PC-9 (cell line): Measurements from ENCODE around the gene UGGT2. TPM values are rescaled to one million over a fixed set of nuclear protein-coding genes. Genes with fewer than 3 reads are reported as not detected.

ENCODE experiments used
- BruUV-seq: library from RNA; stranded (reverse); fragments of 400-500 nt; replicated peaks from 2 replicates; lab custom pipeline; 2021; lab: Mats Ljungman, UMichigan
- CTCF ChIA-PET: fragments of 300-600 bp; sonication (Branson Sonifier 250); formaldehyde crosslinking; loops from one replicate; lab custom pipeline; 2022; ENCODE audit warnings: antibody characterized with exemption; lab: Charles Lee
- POLR2A ChIA-PET: fragments of 300-600 bp; sonication (Branson Sonifier 250); formaldehyde crosslinking; loops from one replicate; lab custom pipeline; 2022; ENCODE audit warnings: antibody characterized with exemption; ENCODE audit not compliant: unreplicated experiment; lab: Charles Lee
- DNase-seq, 2 experiments: peaks; one replicate each; pipeline versions ENCODE4 v3.0.0 to v3.0.0-alpha.2; 2015 to 2022; ENCODE audit warnings: mixed read lengths in 1 of 2
- H2AFZ ChIP-seq: fragments of 200-600 bp; sonication (generic); 2 replicates; pipeline ENCODE4 v1.8.1; 2017; ENCODE audit warnings: antibody characterized with exemption
- H3F3A ChIP-seq: fragments of 200-600 bp; sonication (generic); 2 replicates; pipeline ENCODE4 v1.8.1; 2017; ENCODE audit warnings: antibody characterized with exemption, mild to moderate bottlenecking, low read depth; ENCODE audit not compliant: insufficient read depth
- H3K27ac ChIP-seq: fragments of 200-600 bp; sonication (generic); 2 replicates; pipeline ENCODE4 v1.6.1; 2016; ENCODE audit warnings: mixed run types
- H3K27me3 ChIP-seq: fragments of 200-600 bp; sonication (generic); 2 replicates; pipeline ENCODE4 v1.6.1; 2016; ENCODE audit warnings: low read depth, mixed run types; ENCODE audit not compliant: insufficient read depth
- H3K36me3 ChIP-seq: fragments of 200-600 bp; sonication (generic); 2 replicates; pipeline ENCODE4 v1.6.1; 2016; ENCODE audit warnings: low read depth, mixed run types
- H3K4me1 ChIP-seq: fragments of 200-600 bp; sonication (generic); replicated peaks from 2 replicates; pipeline ENCODE4 v1.6.1; 2016; ENCODE audit warnings: mixed run types; ENCODE audit not compliant: insufficient read depth
- H3K4me2 ChIP-seq: fragments of 200-600 bp; sonication (generic); 2 replicates; pipeline ENCODE4 v1.6.1; 2017; ENCODE audit warnings: mixed run types
- H3K4me3 ChIP-seq: fragments of 200-600 bp; sonication (generic); 2 replicates; pipeline ENCODE4 v1.6.1; 2016; ENCODE audit warnings: mixed run types
- H3K79me2 ChIP-seq: fragments of 200-600 bp; sonication (generic); 2 replicates; pipeline ENCODE4 v1.6.1; 2017; ENCODE audit warnings: low read depth, mixed run types
- H3K9me2 ChIP-seq: fragments of 200-600 bp; sonication (generic); 2 replicates; pipeline ENCODE4 v1.8.1; 2017; ENCODE audit warnings: mild to moderate bottlenecking; ENCODE audit not compliant: insufficient read depth
- H3K9me3 ChIP-seq: fragments of 200-600 bp; sonication (generic); 2 replicates; pipeline ENCODE4 v1.8.1; 2016; ENCODE audit warnings: low read depth; ENCODE audit not compliant: insufficient read depth
- H4K20me1 ChIP-seq: fragments of 200-600 bp; sonication (generic); 2 replicates; pipeline ENCODE4 v1.8.1; 2017; ENCODE audit not compliant: insufficient read depth
- CTCF ChIP-seq: fragments of 200-600 bp; sonication (generic); conservative IDR thresholded peaks from 2 replicates; pipeline ENCODE4 v1.6.1; 2017; ENCODE audit warnings: mixed run types, antibody characterized with exemption, mild to moderate bottlenecking, moderate library complexity
- EZH2 ChIP-seq: fragments of 200-600 bp; sonication (generic); IDR thresholded peaks from 2 replicates; pipeline ENCODE4 v1.8.0; 2017; ENCODE audit warnings: antibody characterized with exemption, low read depth
- intact Hi-C: fragments of 100-400 bp; cut with micrococcal nuclease; formaldehyde crosslinking; loops from one replicate; pipeline ENCODE4 v1.10.0; 2022; ENCODE audit not compliant: unreplicated experiment
- total RNA-seq: library from RNA; stranded (reverse); gene quantifications from 2 replicates; pipeline ENCODE4 v1.2.3, GENCODE V29; 2021

UGGT2 gene
- total RNA-seq, 1 experiment from 2014 or later: 27.5 TPM

- H4K20me1 ChIP-seq: no peaks in the 10 kb centered on the region
- CTCF ChIA-PET: no interaction called here
- no peak overlapping the region for H2AFZ ChIP-seq
- H3K4me1 ChIP-seq: no peaks in the 10 kb centered on the region
- 0 out of 2 replicates have a peak, but pooled peaks cover 5% of the 10 kb centered on the region for H3K36me3 ChIP-seq
- H3K4me3 ChIP-seq: no peak overlapping the region
- no peak for DNase-seq
- no peaks in the 10 kb centered on the region for H3F3A ChIP-seq
- POLR2A ChIA-PET: no interaction called here
- H3K9me2 ChIP-seq: 0 out of 2 replicates have a peak, but pooled peaks cover 4% of the 10 kb centered on the region
- no peaks in the 10 kb centered on the region for H3K79me2 ChIP-seq
- intact Hi-C loops: no loop called here
- H3K27me3 ChIP-seq: no peaks in the 10 kb centered on the region
- TF ChIP-seq CTCF (no peak), EZH2 (no peak)
- no peaks in the 10 kb centered on the region for H3K9me3 ChIP-seq
- no TSS peak for BruUV-seq
- no peak overlapping the region for H3K4me2 ChIP-seq
- H3K27ac ChIP-seq: no peak overlapping the region
Observed at GRCh38 chr13:95970878-95971277, 82.3 kb downstream of the UGGT2 start.

GRCh38 chr13:95968906-95969305 is 84.3 kb downstream of the UGGT2 start:
- no peak for TF ChIP-seq EZH2
- no peak for TF ChIP-seq CTCF
- BruUV-seq: no TSS peak
- no peaks in the 10 kb centered on the region for H3K27me3 ChIP-seq
- POLR2A ChIA-PET: no interaction called here
- H3F3A ChIP-seq: no peaks in the 10 kb centered on the region
- H3K9me2 ChIP-seq: 0 out of 2 replicates have a peak, but pooled peaks cover 4% of the 10 kb centered on the region
- no peak overlapping the region for H3K4me2 ChIP-seq
- H4K20me1 ChIP-seq: no peaks in the 10 kb centered on the region
- no peak for DNase-seq
- H3K9me3 ChIP-seq: no peaks in the 10 kb centered on the region
- no peaks in the 10 kb centered on the region for H3K79me2 ChIP-seq
- 0 out of 2 replicates have a peak, but pooled peaks cover 5% of the 10 kb centered on the region for H3K36me3 ChIP-seq
- no peak overlapping the region for H3K4me3 ChIP-seq
- H3K27ac ChIP-seq: no peak overlapping the region
- CTCF ChIA-PET: no interaction called here
- intact Hi-C loops: no loop called here
- H3K4me1 ChIP-seq: no peaks in the 10 kb centered on the region
- no peak overlapping the region for H2AFZ ChIP-seq

- H3K27ac ChIP-seq: no peak overlapping the region
- no peaks in the 10 kb centered on the region for H3F3A ChIP-seq
- no peak for DNase-seq
- CTCF ChIA-PET: no interaction called here
- no peaks in the 10 kb centered on the region for H3K9me2 ChIP-seq
- H3K4me1 ChIP-seq: no peaks in the 10 kb centered on the region
- H4K20me1 ChIP-seq: no peaks in the 10 kb centered on the region
- intact Hi-C loops: no loop called here
- no TSS peak for BruUV-seq
- no peak for TF ChIP-seq CTCF
- TF ChIP-seq EZH2: no peak
- H3K79me2 ChIP-seq: no peaks in the 10 kb centered on the region
- no peak overlapping the region for H2AFZ ChIP-seq
- POLR2A ChIA-PET: no interaction called here
- no peak overlapping the region for H3K4me3 ChIP-seq
- H3K36me3 ChIP-seq: no peaks in the 10 kb centered on the region
- H3K9me3 ChIP-seq: peaks cover 11% of the 10 kb centered on the region
- H3K27me3 ChIP-seq: no peaks in the 10 kb centered on the region
- H3K4me2 ChIP-seq: no peak overlapping the region
Observed at GRCh38 chr13:95957331-95957730, 95.9 kb downstream of the UGGT2 start.
